GM12891 (cell line): ENCODE data around the gene RLN2.

Source experiments
- PAX5 ChIP-seq: IDR thresholded peaks from 2 replicates; pipeline ENCODE4 v1.6.1; 2011; ENCODE audit warnings: low read length, moderate library complexity, mild to moderate bottlenecking; ENCODE audit not compliant: insufficient read depth, severe bottlenecking
- POLR2A ChIP-seq: IDR thresholded peaks from 2 replicates; pipeline ENCODE4 v1.6.1; 2011; ENCODE audit warnings: low read depth, low read length, control low read depth
- POLR2AphosphoS5 ChIP-seq: IDR thresholded peaks from 2 replicates; pipeline ENCODE4 v1.6.1; 2011; ENCODE audit warnings: low read depth, low read length, control low read depth
- SPI1 ChIP-seq: IDR thresholded peaks from 2 replicates; pipeline ENCODE4 v1.6.1; 2011; ENCODE audit warnings: low read depth, low read length, control low read depth
- TAF1 ChIP-seq: IDR thresholded peaks from 2 replicates; pipeline ENCODE4 v1.6.1; 2011; ENCODE audit warnings: low read depth, low read length, control low read depth

- TF ChIP-seq POLR2A (no peak), POLR2AphosphoS5 (no peak), TAF1 (no peak), PAX5 (no peak), SPI1 (no peak)
Observed at GRCh38 chr9:5326187-5326586, 21.7 kb upstream of the RLN2 start.
